IMR-90 (cell line): Measurements from ENCODE around the gene MGAT5.

ENCODE experiments used
- CTCF ChIP-seq: conservative IDR thresholded peaks from 2 replicates; pipeline ENCODE4 v1.5.1; 2012; ENCODE audit warnings: mild to moderate bottlenecking, low read depth, low read length, improper control_type of control experiment
- MXI1 ChIP-seq: IDR thresholded peaks from 2 replicates; pipeline ENCODE4 v1.6.1; 2012; ENCODE audit warnings: low read depth, mild to moderate bottlenecking, low read length, moderate library complexity, borderline replicate concordance
- NFE2L2 ChIP-seq: fragments of 150-350 bp; IDR thresholded peaks from 2 replicates; pipeline ENCODE4 v1.6.1; 2016; ENCODE audit warnings: low read depth, mild to moderate bottlenecking, low read length
- POLR2A ChIP-seq: IDR thresholded peaks from 2 replicates; pipeline ENCODE4 v1.6.1; 2012; ENCODE audit warnings: mild to moderate bottlenecking, low read depth, low read length
- RCOR1 ChIP-seq: IDR thresholded peaks from 2 replicates; pipeline ENCODE4 v1.6.1; 2012; ENCODE audit warnings: mild to moderate bottlenecking, low read length, improper control_type of control experiment; ENCODE audit not compliant: insufficient replicate concordance

GRCh38 chr2:134299334-134299733, 45.5 kb downstream of the MGAT5 start:
- TF ChIP-seq MXI1 (no peak), NFE2L2 (no peak), CTCF (no peak), POLR2A (no peak), RCOR1 (no peak)
